NCI-H510A treated with DMSO at 0.1 percent for 48 hours (cell line): Measurements from ENCODE around the gene LRRC59.
"Not testable (repeated sequence)": the region's sequence is repeated elsewhere in the genome, so short reads cannot be mapped to it uniquely, and the experiment has no call there.

Experiments
- DNase-seq: peaks from one replicate; lab custom pipeline; 2025; lab: John Stamatoyannopoulos, UW

Gene LRRC59

DNA sequence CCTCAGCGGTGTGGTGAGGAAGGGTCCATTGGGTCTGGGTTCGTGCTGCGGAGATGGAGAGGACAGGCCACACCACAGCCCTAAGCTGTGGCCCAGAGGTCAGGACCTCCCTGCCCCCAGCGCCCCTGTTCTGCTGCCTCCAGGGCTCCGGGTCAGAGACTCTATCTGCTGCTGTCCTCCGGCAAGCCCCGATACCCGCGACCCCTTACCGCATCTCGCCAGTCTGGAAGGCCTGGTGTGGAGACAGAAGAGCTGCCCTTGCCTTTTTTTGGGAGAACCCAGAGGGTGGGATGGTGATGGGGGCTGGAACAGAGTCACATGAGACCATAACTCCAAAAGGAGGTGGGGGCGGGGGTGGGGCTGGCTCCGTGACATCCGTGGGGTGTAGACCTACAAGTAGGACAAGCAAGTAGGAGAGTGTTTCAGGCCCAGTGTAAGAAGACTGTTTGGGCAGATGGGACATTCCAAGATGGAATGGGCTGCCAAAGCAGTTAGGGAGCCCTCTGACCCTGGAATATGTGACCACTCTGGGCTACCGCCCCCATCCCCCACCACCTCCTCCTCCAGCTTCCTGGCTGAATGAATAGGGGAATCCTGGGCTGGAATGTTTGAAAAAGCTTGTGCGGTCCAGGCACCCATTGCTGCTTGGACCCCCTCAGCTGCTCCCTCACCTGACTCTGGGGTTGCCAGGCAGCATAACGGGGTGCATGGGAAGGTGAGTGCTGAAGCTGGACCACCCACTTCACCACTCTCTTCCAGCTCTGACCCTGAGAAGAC lies 50.0 kb downstream of the LRRC59 start:
- DNase-seq: no peak

DNA sequence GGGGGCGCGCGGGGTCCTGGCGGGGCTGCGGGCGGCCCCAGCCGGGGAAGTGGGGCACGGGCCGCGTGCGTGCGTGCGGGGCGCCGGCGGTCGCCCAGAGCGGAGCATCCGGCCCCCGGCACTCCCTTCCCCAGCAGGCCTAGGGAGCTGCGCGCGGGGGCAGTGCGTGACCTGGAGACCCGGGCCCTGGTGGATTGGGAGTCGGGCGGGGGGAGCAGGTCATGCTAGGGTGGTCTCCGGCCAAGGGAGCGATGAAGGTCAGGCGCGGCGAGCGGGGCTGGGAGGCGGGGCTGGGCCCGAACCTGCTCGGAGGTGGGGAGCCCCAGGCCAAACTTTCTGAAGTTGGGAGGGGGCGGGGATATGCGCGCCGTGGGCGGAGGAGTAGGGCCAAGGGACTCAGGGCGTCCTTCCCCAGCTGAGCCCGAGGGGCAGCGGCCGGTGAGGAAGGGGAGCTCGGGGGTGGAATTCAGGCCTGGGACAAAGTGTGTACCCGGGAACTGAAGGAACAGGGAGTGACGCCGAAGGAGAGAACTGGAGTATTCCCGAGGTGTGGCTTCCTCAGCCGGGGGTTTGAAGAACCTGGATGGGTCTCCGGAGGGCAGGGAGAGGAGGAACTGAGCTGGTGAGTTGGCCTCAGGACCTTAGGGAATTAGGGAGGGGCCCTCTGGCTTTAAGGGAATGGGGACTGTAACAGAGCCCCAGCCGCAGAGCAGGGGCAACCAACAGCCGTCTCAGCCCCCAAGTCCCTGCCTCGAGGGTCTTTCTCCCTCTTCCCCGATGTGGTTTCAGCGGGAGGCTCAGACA lies 50.8 kb downstream of the LRRC59 start:
- no peak for DNase-seq

DNA sequence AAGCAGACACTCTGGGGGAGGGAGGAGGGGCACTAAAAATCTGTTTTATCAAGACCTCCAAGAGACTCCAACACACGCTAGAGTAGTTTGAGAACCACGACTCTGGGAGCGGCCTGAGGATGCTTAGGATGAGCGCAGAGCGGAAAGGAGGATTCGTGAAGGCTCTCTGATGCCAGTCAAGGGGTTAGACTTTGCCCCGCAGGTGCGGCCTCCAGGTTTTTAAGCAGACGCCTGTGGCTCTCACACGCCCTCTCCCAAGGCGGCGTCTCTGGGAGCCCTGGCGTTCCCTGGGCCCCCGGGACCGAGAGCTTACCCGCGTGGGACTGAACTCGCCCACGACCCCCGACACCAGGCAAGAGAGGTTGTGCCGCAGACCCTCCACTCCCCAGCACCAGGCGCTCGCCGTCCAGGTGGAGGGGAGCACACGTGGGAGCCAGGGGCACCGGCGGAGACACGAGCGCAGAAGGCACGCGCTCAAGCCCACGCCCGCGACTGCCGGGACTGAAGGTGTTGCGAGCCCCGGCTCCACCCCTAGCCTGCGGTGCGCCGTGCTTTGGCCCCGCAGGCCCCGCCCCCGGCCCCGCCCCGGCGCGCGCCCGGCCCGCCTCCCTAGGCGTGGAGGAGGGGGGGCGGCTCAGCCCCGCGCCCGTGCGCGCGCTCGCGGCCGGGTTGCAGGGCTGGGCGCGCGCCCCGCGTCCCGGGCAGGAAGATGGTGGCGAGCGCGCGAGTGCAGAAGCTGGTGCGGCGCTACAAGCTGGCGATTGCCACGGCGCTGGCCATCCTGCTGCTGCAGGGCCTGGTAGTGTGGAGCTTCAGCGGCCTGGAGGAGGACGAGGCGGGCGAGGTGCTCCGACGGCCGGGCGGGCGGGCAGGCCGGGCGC lies 51.7 kb downstream of the LRRC59 start, which contains the start of gene XYLT2:
Gene XYLT2, plus strand, starts transcription at position 695 of the 881 bp plus-strand sequence. Its CDS starts 15 bp downstream, at position 710.
- peak; percentile 87 for DNase-seq

DNA sequence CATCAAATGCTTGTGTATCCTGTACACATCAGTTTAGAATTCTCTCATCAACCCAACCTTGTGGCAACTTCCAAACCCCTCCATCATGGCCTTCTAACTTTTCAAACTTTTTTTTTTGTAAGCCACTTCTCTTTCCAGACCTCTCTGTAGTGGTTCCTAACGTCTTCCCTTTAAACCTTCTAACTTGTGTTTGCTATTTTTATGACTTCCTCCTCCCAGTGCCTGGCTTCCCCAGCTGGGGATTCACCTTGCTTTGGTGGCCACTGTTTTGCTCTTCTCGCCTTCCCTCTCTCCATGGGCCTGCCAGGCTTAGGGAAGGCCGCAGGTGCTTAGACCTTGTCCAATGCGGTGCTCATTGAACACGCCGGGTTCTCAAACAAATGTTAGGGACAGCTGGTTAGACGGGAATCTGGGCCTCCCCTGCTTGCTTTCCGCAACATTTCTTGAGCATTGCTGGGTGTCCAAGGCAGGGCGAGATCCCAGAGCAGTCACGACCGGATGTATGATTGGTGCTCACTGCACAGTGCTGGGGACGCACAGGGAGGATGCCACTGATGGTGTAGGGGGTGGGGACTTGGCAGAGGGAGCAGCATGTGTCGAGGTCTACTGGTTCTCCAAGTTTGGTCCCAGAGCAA lies 52.5 kb downstream of the LRRC59 start:
- peak; percentile 74 for DNase-seq

DNA sequence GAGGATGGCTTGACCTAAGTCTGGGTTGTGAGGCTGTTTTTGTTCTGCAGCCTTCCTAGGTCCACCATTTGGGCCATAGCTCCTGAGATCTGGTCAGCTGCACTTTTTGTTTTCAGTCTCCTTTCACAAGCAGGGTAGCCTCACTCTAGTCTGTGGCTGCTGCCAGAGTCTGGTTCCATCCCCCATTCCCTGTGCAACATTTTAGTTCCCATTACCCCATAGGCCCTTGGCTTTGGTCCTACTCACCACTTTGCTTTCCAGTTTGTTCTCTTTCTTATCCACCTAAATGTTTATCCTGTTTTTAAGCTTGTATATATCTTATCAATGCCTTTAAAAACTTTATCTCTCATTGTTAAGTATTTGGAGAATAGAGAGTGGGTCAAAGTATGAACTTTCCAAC lies 57.9 kb downstream of the LRRC59 start:
- DNase-seq: no peak

DNA sequence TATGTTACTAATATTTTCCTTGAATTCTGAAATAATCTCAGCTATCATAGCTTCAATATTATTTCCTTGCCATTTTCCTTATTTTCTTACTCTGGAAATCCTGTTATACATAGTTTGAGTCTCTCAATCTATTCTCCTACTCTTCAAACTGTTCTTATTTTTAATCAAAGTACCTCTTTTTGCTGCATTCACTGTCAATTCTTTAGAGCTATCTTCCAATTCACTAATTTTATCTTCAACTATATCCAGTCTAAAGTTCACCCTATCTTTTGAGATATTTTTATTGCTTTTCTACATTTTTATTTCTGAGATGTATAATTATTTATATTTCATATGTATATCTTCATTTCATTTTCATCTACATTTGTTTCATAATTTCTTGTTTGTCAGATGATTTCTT lies 58.7 kb downstream of the LRRC59 start:
- DNase-seq: no peak

DNA sequence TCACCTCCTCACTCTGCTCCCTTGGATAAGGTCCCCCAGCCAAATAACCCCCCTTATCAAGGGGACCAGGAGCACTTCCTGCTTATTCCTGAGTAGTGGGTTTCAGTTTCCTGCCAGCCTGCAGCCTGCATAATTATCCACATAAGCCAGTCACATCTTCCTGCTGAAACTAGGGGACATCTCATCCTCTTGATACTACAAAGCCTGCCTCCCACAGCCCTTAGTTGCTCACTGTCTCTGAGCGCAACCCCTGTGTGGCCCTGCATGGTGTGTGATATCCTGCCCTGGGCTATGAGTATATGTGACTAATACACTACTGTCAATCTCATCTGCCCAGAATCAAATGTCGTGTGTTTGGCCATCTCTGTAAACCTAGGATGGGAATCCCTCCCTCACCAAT lies 59.4 kb downstream of the LRRC59 start:
- DNase-seq: no peak

DNA sequence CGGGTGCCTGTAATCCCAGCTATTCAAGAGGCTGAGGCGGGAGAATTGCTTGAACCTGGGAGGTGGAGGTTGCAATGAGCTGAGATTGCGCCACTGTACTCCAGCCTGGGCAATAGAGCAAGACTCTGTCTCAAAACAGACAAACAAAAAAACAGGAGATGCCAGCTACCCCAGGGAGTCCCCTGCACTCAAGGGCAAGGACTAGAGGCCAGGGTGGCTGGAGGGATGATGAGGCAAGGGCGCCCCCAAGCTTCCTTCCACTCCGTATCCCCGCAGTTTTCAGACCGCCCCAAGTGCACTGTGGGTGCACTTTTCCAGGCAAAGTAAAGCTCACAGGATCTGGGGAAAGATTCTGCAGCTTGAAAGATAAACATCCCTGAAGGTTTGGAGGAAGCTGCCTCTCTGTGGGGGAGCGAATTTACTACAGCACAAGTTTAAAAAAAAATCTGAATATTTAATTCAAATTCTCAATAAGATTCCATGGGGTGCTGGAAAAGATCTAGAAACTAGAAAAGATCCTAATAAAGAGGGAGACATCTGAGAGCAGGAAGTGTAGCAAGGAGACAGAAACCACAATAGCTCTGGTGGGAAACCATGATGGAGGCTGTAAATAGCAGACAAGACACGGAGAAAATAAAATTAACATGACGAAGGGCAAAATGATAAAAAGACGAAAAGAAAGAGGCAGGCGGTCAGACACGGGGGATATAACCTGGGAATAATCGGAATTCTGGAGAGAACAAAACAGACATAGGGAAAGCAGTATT lies 63.8 kb downstream of the LRRC59 start:
- DNase-seq: not testable (repeated sequence)

DNA sequence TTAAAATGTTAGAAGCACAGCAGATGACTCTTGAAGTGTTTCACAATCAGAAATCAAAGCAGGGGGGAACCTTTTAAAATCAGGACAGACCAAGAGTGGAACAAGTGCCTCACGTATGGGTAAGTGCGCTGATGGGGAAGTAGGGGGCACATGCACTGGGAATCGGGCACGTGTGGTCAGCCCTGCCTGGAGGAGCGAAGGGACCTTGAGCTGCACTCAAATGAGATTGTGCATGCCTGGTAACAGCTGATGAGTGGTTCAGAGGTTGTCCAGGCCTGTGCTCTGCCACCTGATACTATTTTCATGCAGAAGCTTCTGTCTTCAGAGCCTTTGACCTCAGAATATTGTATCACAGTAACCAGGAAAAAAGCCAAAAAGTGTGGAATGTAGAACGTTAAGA lies 65.1 kb downstream of the LRRC59 start:
- no peak for DNase-seq
